HS-5 (cell line): Measurements from ENCODE around the gene SOX13.
A peak's percentile ranks its signal among the peaks of the same experiment; 100 is the strongest.

ENCODE experiments used
- DNase-seq: peaks from one replicate; pipeline ENCODE4 v3.0.0-alpha.2; 2012; ENCODE audit warnings: low read depth

The SOX13 gene

GRCh38 chr1:204108312-204109141 is 35.6 kb downstream of the SOX13 start:
- DNase-seq, result no peak

- DNase-seq, result no peak
Measured at GRCh38 chr1:204110894-204111633, 38.1 kb downstream of the SOX13 start.

GRCh38 chr1:204112876-204113730 is 40.2 kb downstream of the SOX13 start:
- no peak for DNase-seq

- no peak for DNase-seq
Measured at GRCh38 chr1:204113896-204114295, 41.0 kb downstream of the SOX13 start.

GRCh38 chr1:204114606-204115005 is 41.7 kb downstream of the SOX13 start:
- no peak for DNase-seq

DNA sequence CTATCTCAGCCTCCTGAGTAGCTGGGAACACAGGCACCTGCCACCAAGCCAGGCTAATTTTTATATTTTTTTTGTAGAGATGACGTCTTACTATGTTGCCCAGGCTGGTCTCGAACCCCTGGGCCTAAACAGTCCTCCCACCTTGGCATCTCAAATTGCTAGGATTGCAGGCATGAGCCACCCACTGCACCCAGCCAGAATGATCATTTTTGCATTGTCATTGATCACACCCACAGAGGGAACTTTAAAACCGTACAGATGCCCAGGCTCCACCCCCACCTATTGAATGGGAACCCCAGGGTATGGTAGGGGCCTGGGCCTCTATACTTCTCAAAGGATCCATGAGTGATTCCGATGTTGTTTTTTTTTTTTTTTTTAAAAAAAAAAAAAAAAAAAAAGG is 42.2 kb downstream of the SOX13 start:
- DNase-seq, result no peak

DNA sequence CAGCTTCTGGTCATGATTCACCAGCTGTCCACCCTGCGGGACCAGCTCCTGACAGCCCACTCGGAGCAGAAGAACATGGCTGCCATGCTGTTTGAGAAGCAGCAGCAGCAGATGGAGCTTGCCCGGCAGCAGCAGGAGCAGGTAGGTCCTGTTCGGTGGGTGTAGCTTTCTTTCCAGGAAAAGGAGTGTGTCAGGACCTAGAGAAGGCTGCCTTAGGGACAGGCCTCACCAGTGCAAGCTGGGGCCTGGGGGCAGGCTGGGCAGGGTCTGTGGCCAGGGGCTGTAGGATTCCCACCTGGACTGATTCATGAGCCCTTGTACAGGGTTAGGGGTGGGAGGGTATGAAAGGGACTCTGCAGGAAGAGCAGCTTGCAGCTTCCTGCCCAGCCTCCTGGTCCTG is 43.6 kb downstream of the SOX13 start:
- no peak for DNase-seq

DNA sequence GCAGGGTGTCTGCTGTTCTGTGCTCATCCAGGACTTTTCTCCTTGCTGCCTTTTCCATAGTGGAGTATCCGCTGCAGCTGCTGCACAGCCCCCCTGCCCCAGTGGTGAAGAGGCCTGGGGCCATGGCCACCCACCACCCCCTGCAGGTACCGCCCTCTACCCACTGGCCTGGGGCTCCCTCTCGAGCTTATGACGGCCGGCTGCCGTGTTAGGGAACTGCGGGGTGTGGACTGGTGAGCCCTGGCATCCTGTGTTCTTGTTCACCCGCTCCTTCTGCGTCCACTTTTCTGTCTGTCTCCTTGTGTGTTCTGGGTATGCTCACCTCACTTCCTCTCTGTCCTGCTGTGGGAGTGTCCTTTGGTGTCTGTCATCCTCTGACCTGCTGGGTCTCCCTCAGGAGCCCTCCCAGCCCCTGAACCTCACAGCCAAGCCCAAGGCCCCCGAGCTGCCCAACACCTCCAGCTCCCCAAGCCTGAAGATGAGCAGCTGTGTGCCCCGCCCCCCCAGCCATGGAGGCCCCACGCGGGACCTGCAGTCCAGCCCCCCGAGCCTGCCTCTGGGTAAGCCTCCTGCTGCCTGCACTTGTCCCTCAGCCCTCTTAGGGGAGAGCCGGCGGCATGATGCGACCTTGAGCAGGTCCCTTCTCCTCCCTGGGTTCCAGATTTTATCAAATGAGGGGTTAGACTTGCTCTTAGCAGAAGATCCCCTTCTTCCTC is 49.1 kb downstream of the SOX13 start:
- no peak for DNase-seq

DNA sequence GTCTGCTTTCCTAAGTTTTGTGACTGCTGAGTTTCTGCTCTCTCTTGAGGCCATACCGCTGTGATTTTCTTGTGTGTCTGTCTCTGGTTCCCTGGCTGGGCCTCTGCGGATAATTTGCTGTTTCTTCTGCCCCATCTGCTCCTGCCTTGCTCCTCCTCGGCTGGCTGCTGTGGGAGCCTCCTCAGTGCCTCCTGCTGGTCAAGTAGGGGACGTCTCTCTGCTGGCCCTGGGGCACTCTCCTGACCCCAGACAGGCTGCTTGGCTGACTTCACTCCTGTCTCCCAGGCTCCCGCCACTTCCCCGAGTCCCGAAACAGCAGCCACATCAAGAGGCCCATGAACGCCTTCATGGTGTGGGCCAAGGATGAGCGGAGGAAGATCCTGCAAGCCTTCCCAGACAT is 50.5 kb downstream of the SOX13 start:
- DNase-seq, result no peak

GRCh38 chr1:204124639-204125038 is 51.7 kb downstream of the SOX13 start:
- DNase-seq, result no peak

DNA sequence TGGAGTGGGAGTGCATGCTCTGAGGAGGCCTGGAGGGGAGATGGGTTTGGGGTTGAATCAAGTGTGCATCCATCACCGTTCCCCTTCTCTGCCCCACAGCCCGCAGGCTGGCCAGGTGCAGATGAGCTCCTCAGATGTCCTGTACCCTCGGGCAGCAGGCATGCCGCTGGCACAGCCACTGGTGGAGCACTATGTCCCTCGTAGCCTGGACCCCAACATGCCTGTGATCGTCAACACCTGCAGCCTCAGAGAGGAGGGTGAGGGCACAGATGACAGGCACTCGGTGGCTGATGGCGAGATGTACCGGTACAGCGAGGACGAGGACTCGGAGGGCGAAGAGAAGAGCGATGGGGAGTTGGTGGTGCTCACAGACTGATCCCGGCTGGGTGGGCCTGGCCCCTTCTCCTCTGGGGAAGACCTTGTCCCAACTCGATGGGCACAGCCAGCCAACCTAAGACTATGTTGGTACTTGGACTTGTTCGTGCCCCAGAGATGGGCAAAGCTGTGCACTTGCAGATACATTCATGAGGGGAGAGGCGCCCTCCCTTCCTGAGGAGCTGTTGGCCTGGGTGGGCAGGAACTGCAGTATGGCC is 52.9 kb downstream of the SOX13 start:
- DNase-seq, result no peak

DNA sequence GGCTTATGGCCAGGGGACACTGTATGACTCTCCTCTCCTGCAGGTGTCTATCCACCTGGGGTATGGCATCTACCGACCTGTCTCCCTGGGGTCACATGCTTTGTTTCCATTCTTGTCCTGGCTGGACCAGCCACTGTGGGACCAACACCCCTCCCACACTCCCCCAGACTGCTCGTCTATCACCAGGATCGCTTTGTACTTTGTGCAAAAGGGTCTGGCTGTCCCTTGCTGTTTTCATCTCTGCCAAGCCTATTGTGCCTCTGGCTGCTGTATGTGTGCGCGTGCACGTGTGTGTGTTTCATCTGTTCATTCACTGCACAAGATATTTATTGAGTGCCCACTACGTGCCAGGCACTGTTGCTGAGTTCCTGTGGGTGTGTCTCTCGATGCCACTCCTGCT is 53.5 kb downstream of the SOX13 start:
- DNase-seq, result no peak

- DNase-seq, result no peak
Measured at GRCh38 chr1:204126956-204127355, 54.0 kb downstream of the SOX13 start.

DNA sequence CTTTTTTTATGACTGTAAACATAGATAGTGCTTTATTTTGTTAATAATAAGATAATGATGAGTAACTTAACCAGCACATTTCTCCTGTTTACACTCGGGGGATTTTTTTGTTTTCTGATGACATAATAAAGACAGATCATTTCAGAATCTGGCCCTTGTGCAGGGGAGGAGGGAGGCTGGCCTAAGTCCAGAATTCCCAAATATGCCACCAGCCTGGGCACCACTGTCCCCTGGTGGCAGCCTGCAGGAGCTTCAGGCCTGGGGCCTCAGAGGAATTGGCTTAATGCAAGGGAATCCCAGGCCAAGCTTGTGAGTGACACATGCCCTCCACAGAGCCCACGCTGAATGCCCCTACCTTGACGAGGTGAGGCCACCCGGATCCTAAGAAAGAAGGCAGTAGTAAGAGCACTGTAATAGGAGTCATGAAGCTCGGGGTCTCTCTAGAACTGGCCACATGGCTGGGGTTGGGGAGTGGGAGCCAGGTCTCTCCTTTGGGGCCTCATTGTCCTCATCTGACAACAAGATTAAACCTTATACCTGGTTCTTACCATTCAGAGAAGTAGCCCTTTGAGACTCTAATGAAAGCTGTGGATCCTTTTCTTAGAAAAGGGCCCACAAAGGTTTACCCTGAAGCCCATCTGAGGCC is 54.8 kb downstream of the SOX13 start:
- DNase-seq, result peak; percentile 60

GRCh38 chr1:204128464-204128963 is 55.6 kb downstream of the SOX13 start:
- DNase-seq, result no peak

- no peak for DNase-seq
Measured at GRCh38 chr1:204128964-204129896, 56.3 kb downstream of the SOX13 start.

DNA sequence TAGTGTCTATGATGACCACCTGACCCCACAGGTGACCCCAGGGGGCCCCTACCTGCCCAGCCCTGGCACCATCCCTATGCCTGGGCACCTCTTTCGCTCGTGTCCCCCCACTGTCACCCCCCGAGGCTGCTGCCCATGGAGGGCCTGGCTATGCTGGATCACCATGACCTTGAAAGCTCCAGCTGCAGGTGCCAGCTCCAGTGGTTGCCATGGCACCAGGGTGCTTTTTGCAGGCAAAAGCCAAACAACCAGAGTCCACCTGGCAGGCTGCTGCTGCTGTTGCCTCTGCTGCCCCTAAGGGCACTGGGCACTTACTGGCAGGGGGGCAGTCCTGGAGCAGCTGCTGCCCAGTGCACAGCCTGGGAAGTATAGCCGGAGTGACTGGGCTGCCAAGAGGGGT is 57.3 kb downstream of the SOX13 start:
- DNase-seq, result no peak

DNA sequence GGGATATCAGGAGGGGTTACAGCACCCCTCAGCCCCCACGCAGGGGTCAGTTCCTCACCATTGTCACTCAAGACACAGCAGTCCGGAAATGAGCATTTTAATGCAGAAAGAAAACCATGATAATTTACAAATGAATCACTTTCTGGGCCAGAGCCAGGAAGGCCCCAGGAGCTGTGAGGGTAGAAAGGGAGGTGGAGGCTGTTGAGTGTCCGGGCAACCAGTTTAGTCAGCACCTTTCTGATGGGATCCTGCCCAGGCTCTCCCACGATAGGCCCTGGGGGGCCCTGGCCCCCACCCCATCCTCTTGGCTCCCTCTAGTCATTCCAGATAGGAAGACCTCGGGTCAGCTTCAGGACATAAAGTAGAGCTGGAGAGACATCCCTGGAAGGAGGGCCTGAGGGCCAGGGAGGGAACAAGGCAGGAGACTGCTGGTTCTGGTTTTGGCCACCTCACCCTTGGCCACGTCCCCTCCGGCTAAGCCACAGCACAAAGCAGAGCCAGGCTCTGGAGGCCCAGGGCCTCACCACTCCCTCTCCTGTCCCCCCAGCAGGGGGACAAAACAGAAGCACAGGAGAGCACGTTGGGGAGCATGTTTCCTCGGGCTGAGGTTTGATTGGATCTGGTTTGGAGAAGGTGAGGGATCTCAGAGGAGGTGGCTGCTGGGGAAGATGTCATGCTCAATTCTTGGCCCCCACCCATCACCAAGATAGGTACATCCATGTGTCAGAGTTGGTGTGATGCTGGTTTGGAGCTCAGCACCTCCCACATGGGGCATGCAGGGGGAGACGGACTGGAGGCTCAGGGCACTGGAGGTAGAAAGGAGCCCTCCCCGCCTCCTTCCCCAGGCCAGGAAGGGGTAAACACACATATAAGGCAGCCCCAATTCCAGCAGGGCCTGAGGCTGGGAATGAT is 58.3 kb downstream of the SOX13 start:
- peak; percentile 88 for DNase-seq

GRCh38 chr1:204131978-204132377 is 59.1 kb downstream of the SOX13 start:
- DNase-seq, result no peak
